Stimulated activated CD4-positive, alpha-beta T cell treated with anti-CD3 and anti-CD28 coated beads, Interleukin-2, amount 100 ng/mL, for 4 hours (primary cell): ENCODE measurements around the gene ZIC1.

Experiments
- DNase-seq: peaks from one replicate; pipeline ENCODE4 v3.0.0-alpha.2; 2020; ENCODE audit warnings: low read depth

ZIC1 gene

DNA sequence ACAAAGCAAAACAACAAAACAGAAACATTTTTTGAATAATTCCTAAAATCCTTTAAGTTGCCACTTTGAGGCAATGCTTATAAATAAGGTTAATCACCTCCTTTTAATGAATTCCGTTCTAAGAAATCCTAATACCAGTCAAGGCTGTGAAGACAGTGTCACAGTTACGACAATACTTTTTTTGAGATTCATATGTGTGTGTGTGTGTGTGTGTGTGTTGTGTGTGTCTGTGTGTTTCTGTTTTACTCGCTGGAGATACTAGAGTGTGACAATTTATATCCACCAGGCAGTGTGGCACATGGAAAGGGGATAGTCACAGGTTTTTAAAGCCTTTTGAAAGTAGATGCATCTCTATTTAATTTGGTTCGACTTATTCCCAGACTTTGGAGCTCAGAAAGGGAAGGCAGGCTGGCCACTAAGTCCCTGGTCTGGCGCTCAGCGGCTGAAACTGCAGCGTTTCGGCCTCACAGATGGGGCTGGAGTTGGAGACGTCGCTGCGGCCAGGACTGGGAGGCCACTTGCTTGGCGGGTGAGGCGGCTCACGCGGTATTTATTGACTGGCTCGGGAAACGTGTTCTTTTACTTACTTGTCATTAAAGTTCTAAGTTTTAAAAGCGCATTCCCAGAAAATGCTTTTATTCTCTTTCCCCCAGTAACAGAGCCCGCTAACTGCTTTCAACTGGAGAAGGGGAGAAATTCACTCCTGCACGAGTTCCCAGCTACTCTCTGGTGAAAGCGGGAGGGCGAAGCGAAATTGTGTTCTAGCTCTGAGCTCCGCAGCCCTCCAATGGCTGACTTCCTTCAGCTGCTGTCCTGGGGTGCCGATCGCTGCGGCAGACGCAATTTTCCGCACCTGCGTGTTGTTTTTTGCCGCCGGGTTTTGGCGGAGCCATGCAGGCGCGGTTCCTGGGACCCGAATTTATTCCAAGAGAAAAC, 13.7 kb downstream of the ZIC1 start:
- DNase-seq: no peak

DNA sequence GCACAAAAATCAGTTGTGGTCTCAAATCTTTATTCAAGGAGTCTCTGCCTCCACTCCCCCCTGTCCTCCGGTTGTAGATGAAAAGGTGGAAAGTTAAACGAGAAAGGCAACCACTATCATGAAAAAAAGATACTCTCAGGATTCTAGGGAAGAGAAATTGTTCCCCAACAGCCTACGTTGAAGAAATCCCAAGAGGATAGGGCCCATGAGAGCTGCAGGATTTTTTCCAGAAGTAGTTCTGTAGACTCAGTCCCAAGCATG, 14.3 kb downstream of the ZIC1 start:
- no peak for DNase-seq

DNA sequence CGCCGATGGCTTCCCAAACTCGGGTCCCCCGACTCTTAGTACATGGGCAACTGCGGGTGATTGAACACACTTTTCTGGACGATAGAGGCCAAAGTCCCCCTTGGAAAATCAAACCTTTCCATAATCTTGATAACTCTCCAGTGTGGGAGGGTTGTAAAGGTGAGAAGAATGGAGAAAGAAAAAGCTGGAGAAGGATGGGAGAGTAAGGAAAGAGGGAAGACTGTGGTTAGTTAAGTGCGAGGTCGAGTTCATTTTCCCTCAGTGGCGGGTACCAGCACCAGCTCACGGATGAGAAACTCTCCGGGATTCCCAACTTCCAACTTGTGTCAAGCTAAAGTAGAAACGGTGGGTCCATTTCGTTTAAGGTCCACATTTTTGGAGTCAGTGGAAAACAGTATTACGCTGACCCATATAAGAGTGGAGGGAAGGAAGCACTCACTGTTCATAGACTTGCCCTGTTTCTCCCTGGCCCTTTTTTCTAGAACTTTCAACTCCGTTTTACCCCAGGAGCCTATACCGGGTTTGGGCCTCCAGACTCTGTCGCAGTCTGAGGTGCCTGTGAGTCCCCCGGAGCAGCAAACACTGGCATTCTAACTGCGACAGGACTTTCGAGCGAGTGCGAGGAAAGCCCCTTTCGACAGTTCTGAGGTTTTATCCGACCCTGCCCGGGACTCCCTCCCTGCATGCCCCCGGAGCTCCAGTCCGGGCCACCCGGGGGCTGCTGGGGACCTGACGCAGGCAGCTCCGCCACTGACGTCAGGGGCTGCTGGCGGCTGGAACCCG, 14.8 kb downstream of the ZIC1 start:
- DNase-seq: no peak

DNA sequence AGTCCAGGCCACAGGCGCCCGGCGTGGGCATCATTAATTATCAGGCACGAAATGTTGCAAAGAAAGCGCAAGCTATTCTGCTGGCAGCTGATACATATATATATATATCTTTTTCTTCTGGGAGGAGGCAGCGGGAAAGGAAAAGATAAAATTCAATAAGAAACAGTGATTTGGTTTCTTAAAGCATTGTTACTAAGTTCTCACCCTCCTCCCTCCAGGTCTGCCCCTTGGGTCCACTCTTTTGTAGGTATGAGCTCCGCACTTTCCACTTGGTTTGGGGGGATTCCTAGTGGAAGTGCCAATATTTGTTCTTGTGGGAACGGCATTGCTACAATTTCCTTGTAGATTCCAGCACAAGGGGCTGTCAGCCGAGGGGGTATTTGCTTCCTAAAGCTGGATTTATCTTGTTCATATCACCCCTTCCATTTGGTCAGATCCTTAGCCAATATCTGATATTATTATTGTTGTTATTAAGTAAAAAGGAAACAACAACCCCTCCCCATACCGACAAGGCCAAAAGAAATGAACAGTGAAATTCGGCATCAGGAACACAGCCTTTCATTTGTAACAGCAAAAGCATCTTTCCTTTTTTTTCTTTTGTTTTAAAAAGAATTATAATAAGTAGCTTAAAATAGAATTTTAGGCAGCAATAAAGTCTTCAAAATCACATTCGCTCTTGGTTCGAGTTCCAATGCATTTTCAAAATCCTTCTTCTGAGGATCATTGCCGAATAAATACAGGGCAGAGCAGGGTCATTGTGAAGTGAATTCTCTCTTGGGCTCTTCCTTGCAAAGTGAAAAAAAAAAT, 15.6 kb downstream of the ZIC1 start:
- no peak for DNase-seq

DNA sequence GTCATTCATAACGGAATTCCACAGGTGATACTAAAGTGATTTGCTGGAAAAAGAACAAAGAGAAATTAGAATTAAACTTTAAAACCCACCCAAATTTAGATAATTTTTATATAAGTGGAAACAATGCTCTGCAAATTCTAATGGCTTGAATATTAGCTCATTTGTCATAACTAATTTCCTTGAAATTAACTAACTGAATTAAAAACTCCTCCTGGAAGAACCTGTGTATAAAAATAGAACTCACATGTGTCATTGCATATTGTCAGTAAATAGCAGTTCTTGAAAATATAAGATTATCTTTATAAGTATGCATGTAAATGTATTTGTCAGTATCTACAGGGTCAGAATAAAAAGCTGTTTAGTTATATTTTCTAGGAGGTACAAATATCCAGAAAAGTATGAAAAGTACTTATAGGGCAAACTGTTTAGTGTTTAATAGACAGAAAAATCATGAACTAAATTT, 16.3 kb downstream of the ZIC1 start:
- no peak for DNase-seq

DNA sequence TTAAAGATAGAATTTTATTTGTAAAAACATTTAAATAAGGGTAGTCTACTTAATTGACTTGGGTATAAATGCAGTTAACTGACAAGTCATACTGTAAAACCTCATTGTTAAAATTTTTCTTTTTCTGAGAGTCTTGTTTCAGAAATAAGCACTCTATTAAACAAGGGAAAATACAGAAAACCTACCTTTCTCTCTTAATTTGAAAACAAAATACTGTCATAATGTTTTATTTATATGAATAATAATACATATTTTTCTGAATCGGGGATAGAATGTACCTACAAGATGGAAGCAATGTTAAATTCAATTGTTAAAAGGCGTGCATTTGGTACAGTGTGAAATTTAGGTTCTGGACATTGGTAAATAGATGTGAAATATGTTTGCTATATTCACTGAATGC, 17.8 kb downstream of the ZIC1 start:
- no peak for DNase-seq

DNA sequence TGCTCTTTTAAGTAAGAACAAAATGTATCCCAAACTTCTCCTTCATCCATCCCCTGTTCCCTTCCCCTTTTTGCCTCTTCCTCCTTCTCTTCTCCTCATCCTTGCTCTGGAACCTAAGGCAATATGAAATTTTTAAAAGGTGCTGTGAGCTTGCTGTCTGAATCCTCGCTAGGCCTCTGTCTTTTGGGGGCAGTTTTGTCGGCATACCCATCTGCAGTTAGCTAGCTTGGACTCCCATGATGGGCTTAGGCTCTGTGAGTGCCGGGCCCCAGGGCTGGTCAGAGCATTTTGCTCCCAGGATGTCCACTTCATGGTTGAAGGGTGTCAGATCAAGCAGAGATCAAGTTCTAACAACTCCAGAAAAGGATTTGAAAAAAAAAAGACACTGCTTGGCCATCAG, 18.6 kb downstream of the ZIC1 start:
- no peak for DNase-seq

DNA sequence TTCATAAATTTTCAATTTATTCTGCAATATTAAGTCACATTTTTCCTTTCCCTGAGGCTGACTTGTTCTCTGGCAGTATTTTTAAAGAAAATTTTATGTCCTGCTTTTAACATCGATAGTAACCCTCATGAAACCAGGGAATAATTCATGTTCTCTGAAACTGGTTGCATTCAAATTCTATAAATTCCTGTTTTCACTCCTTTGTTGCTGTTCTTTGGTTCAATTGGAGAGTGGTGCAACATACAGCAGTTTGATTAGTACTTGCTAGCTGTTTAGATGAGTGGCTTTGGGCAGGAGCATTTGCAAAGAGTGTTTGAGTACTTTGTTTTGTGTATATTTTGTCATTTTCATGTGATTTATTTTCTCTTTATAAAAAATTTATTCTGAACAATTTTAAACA, 19.2 kb downstream of the ZIC1 start:
- no peak for DNase-seq

DNA sequence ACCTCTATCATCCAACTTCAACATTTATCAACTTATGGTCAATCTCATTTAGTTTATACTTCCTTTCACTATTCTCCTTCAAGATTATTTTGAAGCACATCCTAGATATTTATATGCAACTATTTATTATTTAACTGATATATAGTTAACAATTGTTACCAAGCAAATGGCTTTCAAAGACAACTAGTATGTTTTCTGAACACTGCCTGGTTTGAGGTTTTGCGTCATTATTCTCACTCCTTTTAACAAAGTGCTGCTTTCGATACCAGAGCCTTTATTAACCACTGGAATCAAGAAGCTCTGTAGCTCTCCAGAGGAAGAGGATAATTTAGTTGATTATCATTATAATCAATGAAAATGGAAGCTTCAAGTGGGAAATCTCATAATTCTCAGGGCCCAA, 19.6 kb downstream of the ZIC1 start:
- no peak for DNase-seq

DNA sequence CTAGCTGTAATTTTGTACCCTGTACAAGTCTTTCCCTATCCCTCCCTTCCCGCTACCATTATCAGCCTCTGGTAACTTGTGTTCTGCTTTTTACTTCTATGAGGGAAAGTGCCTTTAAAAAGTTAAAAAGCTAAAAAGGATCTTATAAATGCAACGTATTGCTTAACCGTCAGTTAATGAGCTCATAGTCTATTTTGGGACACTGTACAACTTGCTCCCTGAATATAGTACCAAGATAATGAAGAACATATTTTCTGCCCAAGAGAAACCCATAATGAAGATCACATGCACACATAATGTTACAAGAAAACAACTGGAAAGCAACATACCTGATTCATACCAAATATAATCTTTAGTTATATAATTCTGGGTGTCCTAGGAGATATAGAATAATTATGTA, 22.6 kb downstream of the ZIC1 start:
- DNase-seq: no peak

DNA sequence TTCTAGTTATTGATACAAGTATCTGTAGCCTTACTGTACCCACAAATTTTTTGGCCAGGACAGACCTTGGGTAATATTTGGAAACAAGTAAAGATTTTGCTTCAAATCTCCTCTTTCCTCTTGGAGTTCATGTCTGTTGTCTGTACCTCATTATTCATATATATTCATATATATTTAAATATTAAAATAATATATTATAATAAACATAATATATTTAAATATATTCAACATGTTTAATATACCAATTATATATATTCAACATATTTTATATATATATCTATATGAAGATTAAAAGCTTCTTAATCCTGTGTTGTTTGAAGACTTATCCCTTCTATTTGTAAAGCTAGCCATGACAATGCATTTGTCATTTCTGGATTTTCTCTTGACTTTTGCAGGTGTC, 38.1 kb downstream of the ZIC1 start:
- no peak for DNase-seq

DNA sequence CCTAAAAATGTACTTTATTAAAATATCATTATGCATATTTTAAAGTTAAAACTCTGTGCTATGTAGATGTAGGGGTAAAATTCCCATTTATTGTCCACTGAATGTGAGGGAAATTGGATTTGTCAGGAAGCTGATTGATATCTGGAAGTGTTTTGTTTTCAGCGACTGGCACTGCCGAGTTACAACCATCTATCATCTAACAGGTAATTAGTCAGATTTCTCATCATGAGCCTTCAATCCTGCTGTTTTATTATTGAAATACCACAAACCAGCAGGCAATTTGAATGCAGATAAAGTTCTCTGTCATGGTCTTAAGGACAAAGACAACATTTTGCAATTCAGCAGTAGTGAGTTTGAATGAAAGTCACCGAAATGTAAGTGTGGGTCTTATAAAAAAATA, 40.5 kb downstream of the ZIC1 start:
- no peak for DNase-seq

DNA sequence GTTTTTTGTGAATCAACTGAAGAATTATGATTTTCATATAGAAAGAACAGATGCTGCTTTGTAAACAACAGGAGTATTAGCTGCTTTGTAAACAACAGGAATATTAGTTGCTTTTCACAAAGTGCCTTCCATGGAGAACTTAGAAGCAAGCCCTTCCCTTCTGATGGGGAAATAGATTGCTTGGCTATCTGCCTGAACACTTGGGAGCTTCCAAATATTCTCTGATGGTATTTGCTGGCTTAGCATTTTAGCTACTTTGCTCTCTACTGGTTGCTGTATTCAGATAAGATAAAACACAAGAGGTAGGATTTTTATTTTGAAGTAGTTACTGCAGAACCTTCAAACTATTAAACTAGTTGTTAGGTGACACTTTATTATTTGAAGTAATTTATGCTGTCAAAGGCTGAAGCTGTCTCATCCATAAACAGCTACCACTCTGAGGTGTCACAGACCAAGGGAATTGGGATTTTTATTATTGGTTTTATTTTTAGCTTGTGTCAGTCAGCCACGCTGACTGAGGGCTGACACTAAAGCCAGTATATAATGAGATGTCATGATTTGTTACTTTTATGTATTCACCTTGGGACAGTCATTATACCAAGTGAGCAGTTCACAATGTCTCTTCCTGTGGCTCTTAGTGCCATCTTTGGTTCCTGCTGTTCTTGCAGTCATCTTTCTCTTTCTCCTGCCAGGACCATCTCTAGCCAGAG, 50.0 kb downstream of the ZIC1 start:
- DNase-seq: no peak

DNA sequence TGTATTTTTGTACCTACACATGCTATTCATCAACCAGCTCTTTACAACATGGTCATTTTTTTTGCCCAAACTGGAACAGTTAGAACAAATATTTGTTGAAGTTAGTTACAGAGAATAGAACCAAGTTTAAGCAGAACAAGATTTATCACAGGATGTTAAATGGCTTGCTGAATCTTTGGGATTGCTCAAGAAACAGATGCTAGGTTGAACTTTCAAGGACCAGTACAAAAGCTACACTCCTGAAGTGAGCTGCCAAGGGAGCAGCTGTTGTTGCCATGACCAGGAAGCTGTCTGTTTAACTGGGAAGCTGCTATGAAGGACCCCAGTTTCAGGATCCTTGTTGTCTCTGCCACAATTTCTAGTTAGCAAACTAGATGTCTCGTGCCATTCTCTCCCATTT, 53.7 kb downstream of the ZIC1 start:
- DNase-seq: no peak
